AG09319 (cell line): Measurements from ENCODE around the gene ELOF1.
A peak's percentile ranks its signal among the peaks of the same experiment; 100 is the strongest.

ENCODE experiments used
- DNase-seq: peaks from one replicate; pipeline ENCODE4 v3.0.0-alpha.2; 2010; ENCODE audit warnings: low read depth; ENCODE audit errors: extremely low read depth
- TF ChIP-seq, protein P1 (sequence below): IDR thresholded peaks from 2 replicates; pipeline ENCODE4 v1.5.1; 2011; ENCODE audit warnings: low read depth, mild to moderate bottlenecking, inconsistent platforms, low read length, moderate library complexity

ELOF1 gene

DNA sequence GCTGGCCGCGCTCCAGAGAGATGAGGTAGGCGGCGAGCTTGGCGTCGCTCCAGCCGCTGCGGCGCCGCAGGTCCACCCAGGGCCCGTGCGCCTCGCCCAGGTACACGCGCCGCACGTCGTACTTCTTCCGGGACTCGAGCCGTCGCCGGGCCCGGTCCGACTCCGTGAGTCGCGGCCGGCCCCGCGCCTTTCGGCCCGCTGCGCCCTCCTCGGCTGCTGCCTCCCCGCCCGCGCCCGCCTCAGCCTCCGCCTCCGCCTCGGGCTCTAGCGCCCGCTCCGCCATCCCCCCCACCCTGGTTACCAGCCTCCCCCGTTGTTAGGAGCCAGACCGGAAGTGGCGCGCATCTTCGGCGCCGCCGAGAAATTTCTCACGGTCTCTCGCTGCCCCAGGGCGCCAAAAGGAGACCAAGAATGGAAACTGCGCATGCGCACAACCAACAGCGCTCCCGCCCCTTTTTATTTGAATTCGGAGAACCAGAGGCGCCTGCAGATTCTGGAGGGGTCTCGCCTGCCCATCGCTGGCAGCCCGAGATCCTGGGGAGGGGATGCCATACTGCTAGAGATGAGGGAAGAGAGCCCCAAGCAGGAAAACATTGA is 53.4 kb downstream of the ELOF1 start, which contains the start of gene ZNF653:
TSS of gene ZNF653 (minus strand) at position 336 of the 597 bp plus-strand sequence. CDS start at position 283, 53 bp downstream.
- peak; percentile 85 for DNase-seq
- TF ChIP-seq, protein P1, sequence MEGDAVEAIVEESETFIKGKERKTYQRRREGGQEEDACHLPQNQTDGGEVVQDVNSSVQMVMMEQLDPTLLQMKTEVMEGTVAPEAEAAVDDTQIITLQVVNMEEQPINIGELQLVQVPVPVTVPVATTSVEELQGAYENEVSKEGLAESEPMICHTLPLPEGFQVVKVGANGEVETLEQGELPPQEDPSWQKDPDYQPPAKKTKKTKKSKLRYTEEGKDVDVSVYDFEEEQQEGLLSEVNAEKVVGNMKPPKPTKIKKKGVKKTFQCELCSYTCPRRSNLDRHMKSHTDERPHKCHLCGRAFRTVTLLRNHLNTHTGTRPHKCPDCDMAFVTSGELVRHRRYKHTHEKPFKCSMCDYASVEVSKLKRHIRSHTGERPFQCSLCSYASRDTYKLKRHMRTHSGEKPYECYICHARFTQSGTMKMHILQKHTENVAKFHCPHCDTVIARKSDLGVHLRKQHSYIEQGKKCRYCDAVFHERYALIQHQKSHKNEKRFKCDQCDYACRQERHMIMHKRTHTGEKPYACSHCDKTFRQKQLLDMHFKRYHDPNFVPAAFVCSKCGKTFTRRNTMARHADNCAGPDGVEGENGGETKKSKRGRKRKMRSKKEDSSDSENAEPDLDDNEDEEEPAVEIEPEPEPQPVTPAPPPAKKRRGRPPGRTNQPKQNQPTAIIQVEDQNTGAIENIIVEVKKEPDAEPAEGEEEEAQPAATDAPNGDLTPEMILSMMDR, result no peak

DNA sequence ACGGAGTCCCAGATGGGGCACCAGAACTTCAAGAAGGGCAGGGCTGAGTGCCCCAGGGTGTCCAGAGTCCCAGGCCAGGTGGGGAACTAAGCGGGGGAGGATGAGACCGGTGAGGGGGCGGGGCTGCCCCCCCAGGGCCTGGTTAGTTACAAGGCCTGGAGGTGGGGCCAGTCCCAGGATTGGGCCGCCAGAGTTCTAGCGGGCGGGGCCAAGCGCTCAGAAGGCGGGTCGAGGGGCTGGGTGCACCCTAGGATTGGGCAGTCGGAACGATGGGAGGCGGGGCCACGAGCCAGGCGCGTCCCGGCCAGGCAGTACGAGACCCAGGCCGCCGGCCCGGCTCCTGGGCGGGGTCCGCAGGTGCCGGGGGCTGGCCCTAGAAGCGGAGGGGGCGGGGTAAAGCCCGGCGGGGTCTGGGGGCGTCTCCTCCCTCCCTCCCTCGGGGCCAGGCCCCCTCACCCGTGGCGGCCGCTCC is 54.0 kb downstream of the ELOF1 start:
- peak; percentile 86 for DNase-seq
- TF ChIP-seq, protein P1, result no peak

DNA sequence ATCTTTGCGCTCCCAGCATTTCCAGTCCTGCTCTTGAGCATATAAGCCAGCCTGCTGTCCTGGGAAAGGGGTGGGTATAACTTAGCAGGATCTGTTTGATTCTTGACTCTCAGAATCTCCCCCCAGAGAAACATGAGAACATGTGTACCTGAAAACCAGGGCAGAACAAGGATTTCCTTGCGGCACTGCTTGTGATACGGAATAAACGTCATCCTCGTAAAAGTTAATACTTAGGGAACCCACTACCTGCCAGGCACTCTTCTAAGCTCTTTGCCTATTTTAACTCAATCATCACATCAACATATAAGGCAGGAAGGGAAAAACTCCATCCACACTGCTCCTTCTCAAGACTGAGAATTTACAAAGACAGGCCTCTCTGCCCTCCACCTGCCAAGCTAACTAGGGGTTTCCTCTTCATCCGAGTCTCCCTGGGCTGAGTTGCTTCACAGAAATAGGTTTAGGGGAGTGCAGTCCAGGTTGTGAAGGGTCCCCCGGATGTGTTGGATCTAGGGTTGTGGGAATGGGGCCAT is 54.5 kb downstream of the ELOF1 start:
- TF ChIP-seq, protein P1, result no peak
- DNase-seq, result no peak
